SK-N-SH (cell line): Measurements from ENCODE around the gene TMCO6. TPM values are rescaled to one million over a fixed set of nuclear protein-coding genes. Genes with fewer than 3 reads are reported as not detected.

ENCODE experiments used
- CTCF ChIA-PET: fragments of 300-600, 350-600 bp; formaldehyde crosslinking; extraction: SDS; loops from one replicate; lab custom pipeline; 2021; lab: Yijun Ruan, JAX
- POLR2A ChIA-PET: fragments of 350-600 bp; sonication (Branson Sonifier 250); formaldehyde crosslinking; extraction: SDS; loops from one replicate; lab custom pipeline; 2020; ENCODE audit warnings: antibody characterized with exemption, inconsistent platforms; lab: Yijun Ruan, JAX
- DNase-seq: peaks from one replicate; pipeline ENCODE4 v3.0.0; 2012
- H2AFZ ChIP-seq: fragments of 200-600 bp; sonication (generic); 2 replicates; pipeline ENCODE4 v1.8.1; 2016; ENCODE audit warnings: antibody characterized with exemption, mild to moderate bottlenecking, low read depth
- H3F3A ChIP-seq: fragments of 200-600 bp; sonication (generic); replicated peaks from 2 replicates; pipeline ENCODE3; 2016; ENCODE audit warnings: antibody characterized with exemption, mild to moderate bottlenecking; ENCODE audit not compliant: insufficient read depth
- H3K27ac ChIP-seq, 2 experiments: fragments of 200-500 bp in 1 of 2; fragments of 200-600 bp in 1 of 2; sonication (Bioruptor generic) in 1 of 2; sonication (generic), shearing (Covaris generic) in 1 of 2; 2 replicates each; pipeline versions ENCODE4 v1.5.1 to v1.6.1; 2014 to 2016; ENCODE audit warnings: low read depth in 2 of 2, inconsistent platforms in 1 of 2, low read length in 1 of 2, mild to moderate bottlenecking in 1 of 2, mixed read lengths in 1 of 2
- H3K27me3 ChIP-seq: fragments of 200-600 bp; sonication (generic), shearing (Covaris generic); 2 replicates; pipeline ENCODE4 v1.6.1; 2016; ENCODE audit warnings: mixed run types; ENCODE audit not compliant: insufficient read depth
- H3K36me3 ChIP-seq, 2 experiments: fragments of 200-500 bp in 1 of 2; fragments of 200-600 bp in 1 of 2; sonication (Bioruptor generic) in 1 of 2; sonication (generic) in 1 of 2; replicated peaks in 1 of 2; 2 replicates each; pipeline versions ENCODE3 to v1.5.1; 2014 to 2016; ENCODE audit warnings: low read length in 1 of 2, mild to moderate bottlenecking in 1 of 2; ENCODE audit not compliant: insufficient read depth in 2 of 2, control insufficient read depth in 1 of 2
- H3K4me1 ChIP-seq, 2 experiments: fragments of 200-500 bp in 1 of 2; fragments of 200-600 bp in 1 of 2; sonication (Bioruptor generic) in 1 of 2; sonication (generic), shearing (Covaris generic) in 1 of 2; 2 replicates each; pipeline versions ENCODE4 v1.5.1 to v1.6.1; 2014 to 2016; ENCODE audit warnings: low read depth in 1 of 2, low read length in 1 of 2, mixed run types in 1 of 2; ENCODE audit not compliant: insufficient read depth in 2 of 2, control insufficient read depth in 1 of 2
- H3K4me2 ChIP-seq: fragments of 200-600 bp; sonication (generic), shearing (Covaris generic); 2 replicates; pipeline ENCODE4 v1.6.1; 2017; ENCODE audit warnings: mixed run types
- H3K4me3 ChIP-seq, 2 experiments: fragments of 200-500 bp in 1 of 2; fragments of 200-600 bp in 1 of 2; sonication (Bioruptor generic) in 1 of 2; sonication (generic), shearing (Covaris generic) in 1 of 2; 2 replicates each; pipeline versions ENCODE4 v1.5.1 to v1.8.1; 2014 to 2016; ENCODE audit warnings: low read depth in 2 of 2, inconsistent platforms in 1 of 2, low read length in 1 of 2, mild to moderate bottlenecking in 1 of 2, mixed read lengths in 1 of 2, moderate library complexity in 1 of 2
- H3K79me2 ChIP-seq: fragments of 200-600 bp; sonication (generic); 2 replicates; pipeline ENCODE4 v1.8.1; 2017; ENCODE audit warnings: mild to moderate bottlenecking; ENCODE audit not compliant: insufficient read depth
- H3K9ac ChIP-seq: fragments of 200-600 bp; sonication (generic); 2 replicates; pipeline ENCODE4 v1.6.1; 2017; ENCODE audit warnings: mixed run types
- H3K9me2 ChIP-seq: fragments of 200-600 bp; sonication (generic); 2 replicates; pipeline ENCODE4 v1.6.1; 2017; ENCODE audit warnings: mixed run types
- H3K9me3 ChIP-seq: fragments of 200-600 bp; sonication (generic); 2 replicates; pipeline ENCODE4 v1.6.1; 2017; ENCODE audit warnings: mixed run types, mild to moderate bottlenecking, moderate library complexity
- H4K20me1 ChIP-seq: fragments of 200-600 bp; sonication (generic); 2 replicates; pipeline ENCODE4 v1.6.1; 2017; ENCODE audit warnings: mild to moderate bottlenecking, mixed run types; ENCODE audit not compliant: insufficient read depth
- CTCF ChIP-seq: fragments of 200-600 bp; sonication (generic); IDR thresholded peaks from 2 replicates; pipeline ENCODE4 v1.6.1; 2017; ENCODE audit warnings: antibody characterized with exemption, mild to moderate bottlenecking, moderate library complexity
- FOSL2 ChIP-seq: IDR thresholded peaks from 2 replicates; pipeline ENCODE4 v1.4.0; 2012; ENCODE audit warnings: low read depth, mild to moderate bottlenecking, moderate library complexity, borderline replicate concordance
- FOXJ3 ChIP-seq: sonication (generic); formaldehyde crosslinking; IDR thresholded peaks from 2 replicates; pipeline ENCODE4 v1.5.1; 2020; ENCODE audit warnings: mild to moderate bottlenecking, missing genetic modification reagents
- FOXM1 ChIP-seq: IDR thresholded peaks from 2 replicates; pipeline ENCODE4 v1.4.0; 2012; ENCODE audit warnings: low read depth, mild to moderate bottlenecking
- GATA2 ChIP-seq: sonication (generic); formaldehyde crosslinking; IDR thresholded peaks from 2 replicates; pipeline ENCODE4 v1.5.0; 2020; ENCODE audit warnings: mild to moderate bottlenecking, missing genetic modification reagents
- JUND ChIP-seq: IDR thresholded peaks from 2 replicates; pipeline ENCODE4 v1.4.0; 2012
- NRF1 ChIP-seq: IDR thresholded peaks from 2 replicates; pipeline ENCODE4 v1.6.1; 2012; ENCODE audit warnings: low read depth, mild to moderate bottlenecking, low read length
- PBX3 ChIP-seq: IDR thresholded peaks from 2 replicates; pipeline ENCODE4; 2012
- POLR2AphosphoS5 ChIP-seq: IDR thresholded peaks from 2 replicates; pipeline ENCODE4 v1.6.1; 2012; ENCODE audit warnings: low read depth, low read length
- RAD21 ChIP-seq: IDR thresholded peaks from 2 replicates; pipeline ENCODE4 v1.6.1; 2012; ENCODE audit warnings: mild to moderate bottlenecking, low read length
- RFX5 ChIP-seq: IDR thresholded peaks from 2 replicates; pipeline ENCODE4 v1.6.1; 2012; ENCODE audit warnings: mild to moderate bottlenecking, improper control_type of control experiment, low read length
- RXRA ChIP-seq: IDR thresholded peaks from 2 replicates; pipeline ENCODE4 v1.4.0; 2012; ENCODE audit warnings: low read depth, mild to moderate bottlenecking, borderline replicate concordance
- TAF1 ChIP-seq: IDR thresholded peaks from 2 replicates; pipeline ENCODE4 v1.6.1; 2012; ENCODE audit warnings: low read depth, mild to moderate bottlenecking, low read length, moderate library complexity, borderline replicate concordance
- USF1 ChIP-seq: IDR thresholded peaks from 2 replicates; pipeline ENCODE4 v1.4.0; 2012; ENCODE audit warnings: low read depth, borderline replicate concordance
- USF2 ChIP-seq: fragments of 150-350 bp; IDR thresholded peaks from 2 replicates; pipeline ENCODE4 v1.6.1; 2017; ENCODE audit warnings: antibody characterized with exemption, low read length, low read depth, borderline replicate concordance
- YY1 ChIP-seq: IDR thresholded peaks from 2 replicates; pipeline ENCODE4 v1.4.0; 2012; ENCODE audit warnings: low read depth, mild to moderate bottlenecking
- WGBS: methylation state at CpG from one replicate; pipeline ENCODE4 v1.1.6; 2017; ENCODE audit warnings: low lambda C conversion rate; 5-methylcytosine and 5-hydroxymethylcytosine counted together
- polyA plus RNA-seq, 3 experiments: library from polyadenylated mRNA; depleted of rRNA; stranded (reverse); fragments of >200 nt; gene quantifications; 2 replicates each; pipeline ENCODE4 v1.2.3, GENCODE V29; 2012

The TMCO6 gene
- polyA plus RNA-seq, 1 of the 3 experiments (the other 2 are of a cell fraction) = 27.7 TPM

- CTCF ChIA-PET = interaction anchor here (0.8 to 1.7 kb wide), 5 partner anchors 12 to 270 kb away, joined by 3 to 6 read pairs (median 3); partner anchors contain the start of gene IK
- WGBS = 77% methylated on average over 6 of the region's 8 CpGs
- no peaks in the 10 kb centered on the region for H3K9me2 ChIP-seq
Observed at GRCh38 chr5:140635291-140636257, 3.7 kb upstream of the TMCO6 start.

More at GRCh38 chr5:140635291-140636257, 3.7 kb upstream of the TMCO6 start:
- no peak for DNase-seq
- Histone ChIP-seq H3F3A (no peaks in the 10 kb centered on the region), H3K79me2 (peaks cover 9% of the 10 kb centered on the region), H2AFZ (no peak overlapping the region), H4K20me1 (no peaks in the 10 kb centered on the region), H3K36me3 (no peaks in the 10 kb centered on the region), H3K4me2 (no peak overlapping the region), H3K9ac (no peak overlapping the region), H3K4me3 (no peak overlapping the region), H3K27ac (no peak overlapping the region), H3K27me3 (no peaks in the 10 kb centered on the region)
- POLR2A ChIA-PET = interaction anchor here (0.5 kb wide), 1 partner anchor 23 kb away, joined by 3 read pairs; no protein-coding TSS in a partner anchor
- TF ChIP-seq NRF1 (no peak), PBX3 (no peak), FOXM1 (no peak), FOSL2 (no peak), USF1 (no peak), RFX5 (no peak), CTCF (no peak), JUND (no peak), TAF1 (no peak), POLR2AphosphoS5 (no peak), GATA2 (no peak), RAD21 (no peak), FOXJ3 (CRISPR knock-in tag) (no peak), RXRA (no peak), YY1 (no peak), USF2 (no peak)
- TF ChIP-seq, all 33 proteins: peak for 0
- no peaks in the 10 kb centered on the region for H3K9me3 ChIP-seq
- H3K4me1 ChIP-seq = peaks cover 0 to 9% of the 10 kb centered on the region in 2 experiments; a peak in 2 of 4 replicates
